ENCODE data around the gene HMGXB3.
A peak's percentile ranks its signal among the peaks of the same experiment; 100 is the strongest.

Gene HMGXB3

GRCh38 chr5:150054569-150054968, 54.0 kb downstream of the HMGXB3 start:
- no peak for DNase-seq

- DNase-seq, result no peak
Measured at GRCh38 chr5:150055326-150056074, 55.0 kb downstream of the HMGXB3 start.

- DNase-seq, result no peak
Measured at GRCh38 chr5:150056075-150056443, 55.5 kb downstream of the HMGXB3 start.

GRCh38 chr5:150057052-150057451, 56.5 kb downstream of the HMGXB3 start:
- no peak for DNase-seq

- no peak for DNase-seq
Measured at GRCh38 chr5:150057511-150057910, 57.0 kb downstream of the HMGXB3 start.

- no peak for DNase-seq
Measured at GRCh38 chr5:150057996-150058395, 57.5 kb downstream of the HMGXB3 start.

GRCh38 chr5:150058480-150059126, 58.1 kb downstream of the HMGXB3 start:
- DNase-seq, result peak; percentile 89 to 91

GRCh38 chr5:150059623-150060022, 59.1 kb downstream of the HMGXB3 start:
- DNase-seq, result no peak

- DNase-seq, result no peak
Measured at GRCh38 chr5:150060471-150060870, 59.9 kb downstream of the HMGXB3 start.

GRCh38 chr5:150061538-150061995, 61.0 kb downstream of the HMGXB3 start:
- DNase-seq, result peak in 1 of 2 donors; percentile 37

GRCh38 chr5:150062216-150062922, 61.8 kb downstream of the HMGXB3 start:
- DNase-seq, result peak; percentile 64 to 66

GRCh38 chr5:150063638-150064037, 63.1 kb downstream of the HMGXB3 start:
- no peak for DNase-seq

- no peak for DNase-seq
Measured at GRCh38 chr5:150064681-150065220, 64.2 kb downstream of the HMGXB3 start.

- DNase-seq, result peak; percentile 70 to 79
Measured at GRCh38 chr5:150065346-150065745, 64.8 kb downstream of the HMGXB3 start.

GRCh38 chr5:150065886-150066285, 65.3 kb downstream of the HMGXB3 start:
- peak; percentile 92 to 97 for DNase-seq

GRCh38 chr5:150066436-150066835, 65.9 kb downstream of the HMGXB3 start:
- no peak for DNase-seq

GRCh38 chr5:150066901-150067396, 66.4 kb downstream of the HMGXB3 start:
- peak; percentile 67 to 72 for DNase-seq

GRCh38 chr5:150067405-150067960, 66.9 kb downstream of the HMGXB3 start:
- peak; percentile 40 to 43 for DNase-seq

GRCh38 chr5:150068071-150068470, 67.5 kb downstream of the HMGXB3 start:
- DNase-seq, result no peak

- no peak for DNase-seq
Measured at GRCh38 chr5:150068472-150068871, 67.9 kb downstream of the HMGXB3 start.

GRCh38 chr5:150068961-150069645, 68.6 kb downstream of the HMGXB3 start:
- no peak for DNase-seq

Data from inflammatory macrophage (primary cell).